ENCODE measurements around the gene SLC17A4. TPM values are rescaled to one million over a fixed set of nuclear protein-coding genes. Genes with fewer than 3 reads are reported as not detected.

The SLC17A4 gene
- total and polyA plus RNA-seq, 2 experiments from 2014 or later: not detected

DNA sequence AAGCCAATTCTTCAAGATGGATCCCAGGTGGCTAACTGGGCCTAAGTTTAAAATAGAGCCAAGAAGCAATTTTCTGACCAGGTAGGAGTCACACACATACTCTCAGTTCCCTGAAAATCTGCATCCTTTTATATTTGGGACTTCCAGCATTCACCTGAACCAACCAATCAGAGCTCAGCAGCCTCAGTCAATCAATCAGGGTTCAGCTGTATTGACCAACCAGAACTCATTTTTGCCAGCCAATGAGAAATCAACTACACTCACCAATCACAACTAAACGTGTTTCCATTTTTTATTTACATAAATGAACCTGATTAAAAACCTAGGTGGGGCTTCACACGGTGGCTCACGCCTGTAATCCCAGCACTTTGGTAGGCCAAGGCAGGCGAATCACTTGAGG lies 37.5 kb downstream of the SLC17A4 start:
- H4K20me1 ChIP-seq (replicated peaks; ENCODE audit: insufficient read depth): no peaks in the 10 kb centered on the region
- Mint-ChIP-seq H3K27ac (no peak overlapping the region), H3K36me3 (ENCODE audit: low read depth) (no peaks in the 10 kb centered on the region), H3K4me1 (no peaks in the 10 kb centered on the region), H3K27me3 (ENCODE audit: insufficient read depth, low read depth, poor library complexity) (no peaks in the 10 kb centered on the region), H3K9me3 (no peaks in the 10 kb centered on the region), H3K4me3 (no peak overlapping the region)
- H3K27ac ChIP-seq (ENCODE audit: low read depth): no peak overlapping the region
- H3F3A ChIP-seq (replicated peaks; ENCODE audit: low read depth): no peaks in the 10 kb centered on the region
- no peaks in the 10 kb centered on the region for H3K9me2 ChIP-seq (ENCODE audit: insufficient read depth)
- H3K4me3 ChIP-seq: no peak overlapping the region
- H3K27me3 ChIP-seq (ENCODE audit: insufficient read depth): no peaks in the 10 kb centered on the region
- H3K36me3 ChIP-seq (ENCODE audit: insufficient read depth): no peaks in the 10 kb centered on the region
- no peak overlapping the region for H3K4me2 ChIP-seq
- peak overlapping the region; percentile 45; the same call in 1 of the 2 replicates for H2AFZ ChIP-seq
- ATAC-seq (no peak), DNase-seq (ENCODE audit: low spot score) (no peak)
- no peak for TF ChIP-seq CREB1 (CRISPR knock-in tag; IDR thresholded peaks at IDR 0.05; ENCODE audit: low read depth)
- no peak for TF ChIP-seq NANOG (IDR thresholded peaks at IDR 0.05; ENCODE audit: borderline replicate concordance)
- TF ChIP-seq, protein P1, sequence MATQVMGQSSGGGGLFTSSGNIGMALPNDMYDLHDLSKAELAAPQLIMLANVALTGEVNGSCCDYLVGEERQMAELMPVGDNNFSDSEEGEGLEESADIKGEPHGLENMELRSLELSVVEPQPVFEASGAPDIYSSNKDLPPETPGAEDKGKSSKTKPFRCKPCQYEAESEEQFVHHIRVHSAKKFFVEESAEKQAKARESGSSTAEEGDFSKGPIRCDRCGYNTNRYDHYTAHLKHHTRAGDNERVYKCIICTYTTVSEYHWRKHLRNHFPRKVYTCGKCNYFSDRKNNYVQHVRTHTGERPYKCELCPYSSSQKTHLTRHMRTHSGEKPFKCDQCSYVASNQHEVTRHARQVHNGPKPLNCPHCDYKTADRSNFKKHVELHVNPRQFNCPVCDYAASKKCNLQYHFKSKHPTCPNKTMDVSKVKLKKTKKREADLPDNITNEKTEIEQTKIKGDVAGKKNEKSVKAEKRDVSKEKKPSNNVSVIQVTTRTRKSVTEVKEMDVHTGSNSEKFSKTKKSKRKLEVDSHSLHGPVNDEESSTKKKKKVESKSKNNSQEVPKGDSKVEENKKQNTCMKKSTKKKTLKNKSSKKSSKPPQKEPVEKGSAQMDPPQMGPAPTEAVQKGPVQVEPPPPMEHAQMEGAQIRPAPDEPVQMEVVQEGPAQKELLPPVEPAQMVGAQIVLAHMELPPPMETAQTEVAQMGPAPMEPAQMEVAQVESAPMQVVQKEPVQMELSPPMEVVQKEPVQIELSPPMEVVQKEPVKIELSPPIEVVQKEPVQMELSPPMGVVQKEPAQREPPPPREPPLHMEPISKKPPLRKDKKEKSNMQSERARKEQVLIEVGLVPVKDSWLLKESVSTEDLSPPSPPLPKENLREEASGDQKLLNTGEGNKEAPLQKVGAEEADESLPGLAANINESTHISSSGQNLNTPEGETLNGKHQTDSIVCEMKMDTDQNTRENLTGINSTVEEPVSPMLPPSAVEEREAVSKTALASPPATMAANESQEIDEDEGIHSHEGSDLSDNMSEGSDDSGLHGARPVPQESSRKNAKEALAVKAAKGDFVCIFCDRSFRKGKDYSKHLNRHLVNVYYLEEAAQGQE (IDR thresholded peaks at IDR 0.05; ENCODE audit: unreplicated experiment): no peak
- TF ChIP-seq EZH2 (IDR thresholded peaks at IDR 0.05; ENCODE audit: low read depth, unreplicated experiment): no peak
- no peak for TF ChIP-seq EZH2phosphoT487 (IDR thresholded peaks at IDR 0.05; ENCODE audit: unreplicated experiment)
- TF ChIP-seq ETS1 (IDR thresholded peaks at IDR 0.05): no peak
- no peaks in the 10 kb centered on the region for H3K79me2 ChIP-seq (replicated peaks; ENCODE audit: insufficient read depth)
- no peaks in the 10 kb centered on the region for H3K4me1 ChIP-seq (ENCODE audit: insufficient read depth)

DNA sequence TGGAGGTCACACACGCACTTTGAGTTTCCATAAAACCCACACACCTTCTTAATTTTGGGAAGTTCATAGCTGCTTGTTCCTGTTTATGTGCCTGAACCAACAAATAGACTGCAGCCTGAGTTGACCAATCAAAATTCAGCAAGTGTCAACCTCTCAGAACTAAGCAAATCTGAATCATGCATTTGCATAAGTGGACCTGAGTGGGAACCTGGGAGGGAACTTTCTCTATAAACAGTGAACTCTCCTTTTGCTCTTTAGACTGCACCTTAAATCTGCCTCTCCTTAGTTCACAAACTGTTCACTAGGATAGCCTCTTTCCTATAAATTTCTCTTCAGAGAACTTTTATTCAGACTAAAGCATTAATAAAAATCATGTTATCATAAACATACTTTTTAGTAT lies 39.4 kb downstream of the SLC17A4 start:
- Mint-ChIP-seq H3K36me3 (ENCODE audit: low read depth) (no peaks in the 10 kb centered on the region), H3K27ac (no peak overlapping the region), H3K4me3 (no peak overlapping the region), H3K9me3 (no peaks in the 10 kb centered on the region), H3K27me3 (ENCODE audit: insufficient read depth, low read depth, poor library complexity) (no peaks in the 10 kb centered on the region), H3K4me1 (no peaks in the 10 kb centered on the region)
- no peaks in the 10 kb centered on the region for H3K79me2 ChIP-seq (replicated peaks; ENCODE audit: insufficient read depth)
- H3K4me1 ChIP-seq (ENCODE audit: insufficient read depth): no peaks in the 10 kb centered on the region
- H3K27ac ChIP-seq (ENCODE audit: low read depth): no peak overlapping the region
- DNase-seq (ENCODE audit: low spot score) (no peak), ATAC-seq (no peak)
- H3K9me2 ChIP-seq (ENCODE audit: insufficient read depth): no peaks in the 10 kb centered on the region
- no peaks in the 10 kb centered on the region for H3K36me3 ChIP-seq (ENCODE audit: insufficient read depth)
- H4K20me1 ChIP-seq (replicated peaks; ENCODE audit: insufficient read depth): no peaks in the 10 kb centered on the region
- H3F3A ChIP-seq (replicated peaks; ENCODE audit: low read depth): no peaks in the 10 kb centered on the region
- H3K4me3 ChIP-seq: no peak overlapping the region
- no peaks in the 10 kb centered on the region for H3K27me3 ChIP-seq (ENCODE audit: insufficient read depth)
- H3K4me2 ChIP-seq: no peak overlapping the region
- H2AFZ ChIP-seq: peak overlapping the region; percentile 38; the same call in 1 of the 2 replicates
- TF ChIP-seq EZH2phosphoT487 (IDR thresholded peaks at IDR 0.05; ENCODE audit: unreplicated experiment) (no peak), EZH2 (IDR thresholded peaks at IDR 0.05; ENCODE audit: low read depth, unreplicated experiment) (no peak), ETS1 (IDR thresholded peaks at IDR 0.05) (no peak), NANOG (IDR thresholded peaks at IDR 0.05; ENCODE audit: borderline replicate concordance) (no peak)
- TF ChIP-seq, protein P2, sequence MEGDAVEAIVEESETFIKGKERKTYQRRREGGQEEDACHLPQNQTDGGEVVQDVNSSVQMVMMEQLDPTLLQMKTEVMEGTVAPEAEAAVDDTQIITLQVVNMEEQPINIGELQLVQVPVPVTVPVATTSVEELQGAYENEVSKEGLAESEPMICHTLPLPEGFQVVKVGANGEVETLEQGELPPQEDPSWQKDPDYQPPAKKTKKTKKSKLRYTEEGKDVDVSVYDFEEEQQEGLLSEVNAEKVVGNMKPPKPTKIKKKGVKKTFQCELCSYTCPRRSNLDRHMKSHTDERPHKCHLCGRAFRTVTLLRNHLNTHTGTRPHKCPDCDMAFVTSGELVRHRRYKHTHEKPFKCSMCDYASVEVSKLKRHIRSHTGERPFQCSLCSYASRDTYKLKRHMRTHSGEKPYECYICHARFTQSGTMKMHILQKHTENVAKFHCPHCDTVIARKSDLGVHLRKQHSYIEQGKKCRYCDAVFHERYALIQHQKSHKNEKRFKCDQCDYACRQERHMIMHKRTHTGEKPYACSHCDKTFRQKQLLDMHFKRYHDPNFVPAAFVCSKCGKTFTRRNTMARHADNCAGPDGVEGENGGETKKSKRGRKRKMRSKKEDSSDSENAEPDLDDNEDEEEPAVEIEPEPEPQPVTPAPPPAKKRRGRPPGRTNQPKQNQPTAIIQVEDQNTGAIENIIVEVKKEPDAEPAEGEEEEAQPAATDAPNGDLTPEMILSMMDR (conservative IDR thresholded peaks at IDR 0.05; ENCODE audit: low read depth in 2 of 2): no peak

Data from GM23338 (cell line).